Trophoblast cell (in vitro differentiated cells and primary cell): ENCODE results near the gene DSCAM.

ENCODE experiments used
- DNase-seq, 2 donors: peaks; one replicate each; pipeline ENCODE4 v3.0.0-alpha.2; 2016
- H2AFZ ChIP-seq: 2 replicates; pipeline ENCODE4 v1.6.1; 2013; ENCODE audit warnings: low read length, moderate library complexity, mild to moderate bottlenecking; ENCODE audit not compliant: insufficient read depth, poor library complexity
- H2AK5ac ChIP-seq: 2 replicates; pipeline ENCODE4 v1.6.1; 2013; ENCODE audit warnings: mild to moderate bottlenecking, low read length
- H2BK120ac ChIP-seq: 2 replicates; pipeline ENCODE4 v1.6.1; 2013; ENCODE audit warnings: low read length, mild to moderate bottlenecking, moderate library complexity; ENCODE audit not compliant: insufficient read depth, poor library complexity
- H2BK12ac ChIP-seq: 2 replicates; pipeline ENCODE4 v1.6.1; 2013; ENCODE audit warnings: mild to moderate bottlenecking, low read length, moderate library complexity
- H2BK5ac ChIP-seq: 2 replicates; pipeline ENCODE4 v1.6.1; 2013; ENCODE audit warnings: low read length, low read depth, moderate library complexity, mild to moderate bottlenecking; ENCODE audit not compliant: poor library complexity
- H3K14ac ChIP-seq: 2 replicates; pipeline ENCODE4 v1.6.1; 2013; ENCODE audit warnings: mild to moderate bottlenecking, low read length
- H3K18ac ChIP-seq: 2 replicates; pipeline ENCODE4 v1.6.1; 2013; ENCODE audit warnings: mild to moderate bottlenecking, low read length
- H3K23ac ChIP-seq: 2 replicates; pipeline ENCODE4 v1.6.1; 2013; ENCODE audit warnings: low read length
- H3K27ac ChIP-seq: 2 replicates; pipeline ENCODE4 v1.5.1; 2013; ENCODE audit warnings: low read depth, mild to moderate bottlenecking, inconsistent platforms, low read length, moderate library complexity
- H3K27me3 ChIP-seq: 2 replicates; pipeline ENCODE4 v1.6.1; 2013; ENCODE audit warnings: inconsistent platforms, mild to moderate bottlenecking, low read length, moderate library complexity; ENCODE audit not compliant: insufficient read depth
- H3K36me3 ChIP-seq, 2 experiments: 1 replicate in 1 of 2; 2 replicates in 1 of 2; pipeline ENCODE4 v1.6.1; 2013; ENCODE audit warnings: low read length in 2 of 2, mild to moderate bottlenecking in 2 of 2, moderate library complexity in 1 of 2; ENCODE audit not compliant: insufficient read depth in 2 of 2, control insufficient read depth in 1 of 2
- H3K4ac ChIP-seq: 2 replicates; pipeline ENCODE4 v1.6.1; 2013; ENCODE audit warnings: low read depth, mild to moderate bottlenecking, low read length, moderate library complexity
- H3K4me1 ChIP-seq, 2 experiments: 1 replicate in 1 of 2; 2 replicates in 1 of 2; pipeline ENCODE4 v1.6.1; 2013; ENCODE audit warnings: low read length in 2 of 2, mild to moderate bottlenecking in 2 of 2, moderate library complexity in 1 of 2; ENCODE audit not compliant: insufficient read depth in 2 of 2, control insufficient read depth in 1 of 2
- H3K4me2 ChIP-seq: 2 replicates; pipeline ENCODE4 v1.6.1; 2013; ENCODE audit warnings: inconsistent platforms, mild to moderate bottlenecking, low read length, moderate library complexity
- H3K4me3 ChIP-seq: 2 replicates; pipeline ENCODE4 v1.5.1; 2013; ENCODE audit warnings: mild to moderate bottlenecking, low read depth, low read length, inconsistent platforms
- H3K79me1 ChIP-seq: one replicate; pipeline ENCODE4 v1.6.1; 2013; ENCODE audit warnings: low read length
- H3K79me2 ChIP-seq: 2 replicates; pipeline ENCODE4 v1.6.1; 2013; ENCODE audit warnings: low read length, mild to moderate bottlenecking; ENCODE audit not compliant: control insufficient read depth, insufficient read depth, poor library complexity
- H3K9ac ChIP-seq: 2 replicates; pipeline ENCODE4 v1.6.1; 2013; ENCODE audit warnings: mild to moderate bottlenecking, low read length
- H3K9me3 ChIP-seq: 2 replicates; pipeline ENCODE4 v1.6.1; 2013; ENCODE audit warnings: low read depth, mild to moderate bottlenecking, control low read depth, inconsistent platforms, low read length; ENCODE audit not compliant: insufficient read depth
- H4K12ac ChIP-seq: 2 replicates; pipeline ENCODE4 v1.6.1; 2013; ENCODE audit warnings: low read depth, mild to moderate bottlenecking, low read length, moderate library complexity
- H4K8ac ChIP-seq: 2 replicates; pipeline ENCODE4 v1.6.1; 2013; ENCODE audit warnings: low read depth, mild to moderate bottlenecking, low read length, moderate library complexity
- H4K91ac ChIP-seq: one replicate; pipeline ENCODE4 v1.6.1; 2013; ENCODE audit warnings: low read depth, mild to moderate bottlenecking, low read length, moderate library complexity
- WGBS: extraction: QIAGEN DNeasy Blood & Tissue Kit; methylation state at CpG from one replicate; pipeline ENCODE4 v1.1.7; 2013; ENCODE audit warnings: missing lambda C conversion rate; ENCODE audit not compliant: insufficient read length, insufficient coverage; ENCODE audit errors: extremely low coverage; 5-methylcytosine and 5-hydroxymethylcytosine counted together

Gene DSCAM

DNA sequence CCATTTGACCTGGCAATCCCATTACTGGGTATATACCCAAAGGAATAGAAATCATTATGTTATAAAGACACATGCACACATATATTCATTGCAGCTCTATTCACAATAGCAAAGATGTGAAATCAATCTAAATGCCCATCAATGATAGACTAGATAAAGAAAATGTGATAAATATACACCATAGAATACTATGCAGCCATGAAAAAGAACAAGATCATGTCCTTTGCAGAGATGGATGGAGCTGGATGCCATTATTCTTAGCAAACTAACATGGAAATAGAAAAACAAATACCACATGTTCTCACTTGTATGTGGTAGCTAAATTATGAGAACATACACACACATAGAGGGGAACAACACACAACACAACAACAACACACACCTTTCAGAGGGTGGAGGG lies 731.2 kb downstream of the DSCAM start:
- no peaks in the 10 kb centered on the region for H3K4me1 ChIP-seq
- no peaks in the 10 kb centered on the region for H3K9me3 ChIP-seq
- H2AFZ ChIP-seq: no peak overlapping the region
- H3K14ac ChIP-seq: no peak overlapping the region
- no peak overlapping the region for H2BK120ac ChIP-seq
- H2BK12ac ChIP-seq: no peak overlapping the region
- no peaks in the 10 kb centered on the region for H3K79me2 ChIP-seq
- no peak for DNase-seq
- H3K36me3 ChIP-seq: no peaks in the 10 kb centered on the region
- no peak overlapping the region for H3K4ac ChIP-seq
- no peak overlapping the region for H4K91ac ChIP-seq
- H3K18ac ChIP-seq: no peak overlapping the region
- no peak overlapping the region for H3K27ac ChIP-seq
- no peak overlapping the region for H3K23ac ChIP-seq
- H3K79me1 ChIP-seq: no peaks in the 10 kb centered on the region
- no peaks in the 10 kb centered on the region for H3K27me3 ChIP-seq
- no peak overlapping the region for H3K4me3 ChIP-seq
- H4K12ac ChIP-seq: no peak overlapping the region
- no peak overlapping the region for H3K9ac ChIP-seq
- H3K4me2 ChIP-seq: no peak overlapping the region
- no peak overlapping the region for H2AK5ac ChIP-seq
- no peak overlapping the region for H2BK5ac ChIP-seq
- H4K8ac ChIP-seq: no peak overlapping the region

- no peak overlapping the region for H3K4ac ChIP-seq
- H3K79me1 ChIP-seq: no peaks in the 10 kb centered on the region
- no peak overlapping the region for H3K18ac ChIP-seq
- no peaks in the 10 kb centered on the region for H3K36me3 ChIP-seq
- H2BK12ac ChIP-seq: no peak overlapping the region
- no peak overlapping the region for H3K14ac ChIP-seq
- H3K23ac ChIP-seq: no peak overlapping the region
- H2AK5ac ChIP-seq: no peak overlapping the region
- no peak overlapping the region for H4K8ac ChIP-seq
- no peak overlapping the region for H3K27ac ChIP-seq
- WGBS: no CpG with 5 or more reads among the region's 3 CpGs
- H3K4me1 ChIP-seq: no peaks in the 10 kb centered on the region
- H2BK5ac ChIP-seq: no peak overlapping the region
- H3K9me3 ChIP-seq: no peaks in the 10 kb centered on the region
- H3K4me2 ChIP-seq: no peak overlapping the region
- H3K4me3 ChIP-seq: no peak overlapping the region
- no peak overlapping the region for H4K91ac ChIP-seq
- H3K9ac ChIP-seq: no peak overlapping the region
- no peaks in the 10 kb centered on the region for H3K79me2 ChIP-seq
- no peak overlapping the region for H2AFZ ChIP-seq
- no peak overlapping the region for H2BK120ac ChIP-seq
- no peaks in the 10 kb centered on the region for H3K27me3 ChIP-seq
- no peak overlapping the region for H4K12ac ChIP-seq
- DNase-seq: no peak
Observed at GRCh38 chr21:40102682-40103081, 744.3 kb downstream of the DSCAM start.

DNA sequence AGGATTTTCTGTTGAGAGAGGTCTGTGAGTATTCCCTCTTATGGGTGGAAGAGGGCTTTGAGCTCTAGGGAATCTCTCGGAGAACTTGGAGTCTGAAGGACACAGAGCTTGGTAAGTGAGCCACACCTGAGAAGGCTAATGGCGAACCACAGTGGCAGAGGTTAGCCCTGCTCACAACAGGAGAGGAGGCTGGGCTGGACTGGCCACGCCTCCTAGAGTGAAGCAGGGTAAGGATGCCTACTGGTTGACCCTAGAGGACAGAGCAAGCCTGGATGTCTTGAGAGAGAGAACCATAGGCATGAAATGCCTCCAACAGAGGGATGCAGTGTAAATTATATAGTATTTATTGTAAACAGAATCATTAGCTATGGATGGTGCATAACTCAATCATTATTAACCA lies 747.1 kb downstream of the DSCAM start:
- Histone ChIP-seq H3K9ac (no peak overlapping the region), H3K4me2 (no peak overlapping the region), H4K91ac (no peak overlapping the region), H2BK120ac (no peak overlapping the region), H3K23ac (no peak overlapping the region), H3K18ac (no peak overlapping the region), H4K12ac (no peak overlapping the region), H2AK5ac (no peak overlapping the region), H3K27me3 (no peaks in the 10 kb centered on the region), H3K4me3 (no peak overlapping the region), H3K9me3 (no peaks in the 10 kb centered on the region), H3K4me1 (no peaks in the 10 kb centered on the region), H2BK12ac (no peak overlapping the region), H4K8ac (no peak overlapping the region), H3K4ac (no peak overlapping the region), H2BK5ac (no peak overlapping the region), H3K79me2 (no peaks in the 10 kb centered on the region), H3K36me3 (no peaks in the 10 kb centered on the region), H2AFZ (no peak overlapping the region), H3K14ac (no peak overlapping the region), H3K27ac (no peak overlapping the region), H3K79me1 (no peaks in the 10 kb centered on the region)
- no CpG with 5 or more reads among the region's 3 CpGs for WGBS
- DNase-seq: no peak

DNA sequence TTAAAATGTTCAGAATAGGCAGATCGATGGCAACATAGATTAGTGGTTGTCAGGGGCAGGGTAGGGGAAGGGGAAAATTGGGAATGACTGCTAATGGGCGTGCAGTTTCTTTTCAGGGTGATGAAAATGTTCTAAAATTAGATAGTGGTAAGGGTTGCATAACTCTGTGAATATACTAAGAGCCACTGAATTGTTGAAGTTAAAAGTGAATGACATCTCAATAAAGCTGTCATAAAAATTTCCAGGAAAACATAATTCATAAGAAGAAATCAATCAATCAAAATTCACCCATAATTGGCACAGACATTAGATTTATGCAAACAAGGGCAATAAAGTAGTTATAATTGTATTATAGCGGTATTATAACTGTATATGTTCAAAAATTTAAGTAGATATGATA lies 751.5 kb downstream of the DSCAM start:
- Histone ChIP-seq H3K4me3 (no peak overlapping the region), H3K36me3 (no peaks in the 10 kb centered on the region), H3K27ac (no peak overlapping the region), H3K9me3 (peaks cover 1% of the 10 kb centered on the region), H2BK12ac (no peak overlapping the region), H3K4me2 (no peak overlapping the region), H3K9ac (no peak overlapping the region), H3K79me2 (no peaks in the 10 kb centered on the region), H2AFZ (no peak overlapping the region), H3K27me3 (no peaks in the 10 kb centered on the region), H3K4me1 (no peaks in the 10 kb centered on the region), H3K79me1 (no peaks in the 10 kb centered on the region), H3K23ac (no peak overlapping the region), H4K91ac (no peak overlapping the region), H2BK120ac (no peak overlapping the region), H4K8ac (no peak overlapping the region), H2AK5ac (no peak overlapping the region), H2BK5ac (no peak overlapping the region), H3K18ac (no peak overlapping the region), H3K14ac (no peak overlapping the region), H4K12ac (no peak overlapping the region), H3K4ac (no peak overlapping the region)
- no peak for DNase-seq
- no CpG with 5 or more reads among the region's 3 CpGs for WGBS

DNA sequence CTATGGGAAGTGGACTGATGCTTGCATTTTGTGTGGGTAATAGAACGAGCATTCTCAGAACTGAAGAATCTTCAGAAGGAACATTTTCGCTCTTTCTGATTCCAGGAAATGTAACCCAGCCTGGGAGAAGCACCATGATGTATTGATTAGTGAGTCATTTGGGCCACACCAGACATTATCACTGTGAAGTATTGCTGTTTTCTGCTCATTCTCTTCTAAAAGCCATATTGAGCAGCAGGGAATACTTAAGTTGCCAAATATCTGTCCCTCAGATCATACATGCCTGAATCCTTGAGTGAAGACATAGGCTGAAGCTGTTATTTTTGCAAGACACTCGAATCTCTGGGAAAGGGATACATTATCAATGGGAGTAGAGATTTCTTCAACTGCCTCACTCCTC lies 766.6 kb downstream of the DSCAM start:
- H2AK5ac ChIP-seq: no peak overlapping the region
- no peaks in the 10 kb centered on the region for H3K79me1 ChIP-seq
- H3K14ac ChIP-seq: no peak overlapping the region
- H4K12ac ChIP-seq: no peak overlapping the region
- H3K23ac ChIP-seq: no peak overlapping the region
- no peaks in the 10 kb centered on the region for H3K79me2 ChIP-seq
- no peak overlapping the region for H2AFZ ChIP-seq
- H3K18ac ChIP-seq: no peak overlapping the region
- WGBS: no CpG with 5 or more reads among the region's 3 CpGs
- no peak overlapping the region for H3K27ac ChIP-seq
- no peak overlapping the region for H3K9ac ChIP-seq
- H4K91ac ChIP-seq: no peak overlapping the region
- H3K36me3 ChIP-seq: no peaks in the 10 kb centered on the region
- H3K4me1 ChIP-seq: no peaks in the 10 kb centered on the region
- H3K4me2 ChIP-seq: no peak overlapping the region
- no peak overlapping the region for H2BK12ac ChIP-seq
- H3K4me3 ChIP-seq: no peak overlapping the region
- H2BK5ac ChIP-seq: no peak overlapping the region
- DNase-seq: no peak
- no peak overlapping the region for H3K4ac ChIP-seq
- peaks cover 5% of the 10 kb centered on the region for H3K9me3 ChIP-seq
- H3K27me3 ChIP-seq: no peaks in the 10 kb centered on the region
- no peak overlapping the region for H2BK120ac ChIP-seq
- H4K8ac ChIP-seq: no peak overlapping the region
